ENCODE data around the gene ENHO.

The ENHO gene

DNA sequence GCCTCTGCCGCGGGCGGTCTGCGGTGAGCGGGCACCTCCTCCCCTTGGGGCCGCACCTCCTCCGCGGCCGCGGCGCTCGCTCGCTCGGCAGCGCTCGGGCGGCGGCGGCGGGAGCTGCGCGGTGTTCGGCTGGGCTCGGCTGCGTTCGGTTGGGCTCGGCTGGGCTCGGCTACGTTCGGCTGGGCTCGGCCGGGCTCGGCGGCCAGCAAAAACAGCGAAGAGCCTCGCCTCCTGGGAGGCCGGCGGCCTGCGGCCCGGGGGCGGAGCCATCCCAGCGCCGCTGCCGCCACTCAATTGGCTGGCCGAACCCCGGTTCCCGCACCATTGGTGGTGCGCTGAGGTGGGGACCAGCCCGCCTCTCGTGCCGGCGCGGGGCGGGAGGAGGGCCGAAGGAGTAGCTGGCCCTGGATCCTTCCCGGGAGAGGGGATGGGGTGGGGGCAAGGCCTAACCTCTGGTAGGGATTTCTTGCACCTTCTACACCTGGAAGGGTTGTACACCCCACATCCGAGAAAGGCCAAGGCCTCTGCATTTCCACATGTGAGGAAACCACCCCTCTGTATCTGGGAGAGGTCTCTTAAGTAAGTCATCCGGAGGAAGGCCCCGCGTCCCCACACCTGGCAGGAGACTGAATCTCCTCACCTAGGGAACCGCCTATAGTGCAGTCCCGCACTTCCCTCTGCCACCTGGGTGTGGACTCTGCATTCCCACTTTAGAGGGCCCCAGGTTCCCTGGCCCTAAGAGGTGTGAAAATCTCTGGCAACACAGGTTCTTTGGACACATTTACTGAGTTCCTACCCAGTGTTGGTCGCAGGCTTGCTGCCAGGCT, at the start of gene ENHO:
Gene ENHO, minus strand, starts transcription at position 20 of the 827 bp plus-strand sequence. CDS start 1,295 bp downstream, outside the sequence.
- no peak for DNase-seq (ENCODE audit: low read depth, low spot score)

GRCh38 chr9:34572092-34572491, 49.3 kb upstream of the ENHO start:
- no peak for DNase-seq (ENCODE audit: low read depth, low spot score)

GRCh38 chr9:34571481-34571810, 48.7 kb upstream of the ENHO start:
- no peak for DNase-seq (ENCODE audit: low read depth, low spot score)

DNA sequence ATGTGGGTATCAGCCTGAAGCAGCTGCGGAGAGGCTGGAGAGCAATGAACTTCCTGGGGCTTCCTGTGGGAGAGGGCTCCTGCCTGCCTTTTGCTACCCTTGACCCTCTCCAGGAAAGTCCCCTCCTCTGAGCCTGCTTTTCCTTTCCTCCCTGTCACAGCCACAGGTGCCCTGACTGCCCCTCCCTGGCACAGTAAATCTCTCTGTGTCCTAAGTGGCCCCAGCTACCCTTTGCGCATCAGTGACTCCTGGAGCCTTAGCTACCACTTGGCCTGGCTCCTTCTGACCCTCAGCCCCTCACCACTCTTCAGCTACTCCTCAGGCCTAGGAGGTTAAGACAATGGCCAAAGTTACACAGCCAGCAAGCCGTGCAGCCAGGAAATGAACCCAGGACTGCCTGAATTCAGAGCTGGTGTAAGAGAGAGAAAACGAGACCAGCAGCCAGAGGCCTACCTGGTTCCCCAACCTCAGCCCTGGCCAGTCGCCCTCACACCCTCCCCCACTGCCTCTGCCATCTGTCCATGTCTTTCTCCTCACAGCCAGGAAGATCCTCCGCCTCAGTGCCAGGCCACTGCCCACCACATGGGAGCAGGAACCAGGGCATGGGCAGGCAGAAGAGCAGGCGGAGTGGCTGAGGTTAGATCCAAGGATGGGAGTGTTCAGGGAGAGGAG, 48.2 kb upstream of the ENHO start:
- DNase-seq (ENCODE audit: low read depth, low spot score): no peak

DNA sequence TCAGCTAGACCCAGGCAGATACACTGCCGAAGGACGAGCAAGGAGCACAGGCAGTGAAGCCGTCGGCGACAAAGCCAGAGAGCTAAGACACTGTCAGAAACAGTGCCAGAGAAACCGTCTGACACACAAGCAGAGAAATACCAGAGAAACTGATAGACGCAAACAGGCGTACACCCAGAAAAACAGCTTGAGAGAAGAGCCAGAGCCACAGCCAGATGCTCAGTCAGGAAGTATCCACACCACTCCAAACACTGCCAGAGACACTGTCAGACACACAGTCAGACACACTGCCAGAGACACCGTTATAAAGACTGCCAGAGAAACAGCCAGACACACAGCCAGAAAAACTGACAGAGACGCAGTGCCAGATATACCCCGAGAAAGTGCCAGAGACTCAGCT, 47.6 kb upstream of the ENHO start:
- no peak for DNase-seq (ENCODE audit: low read depth, low spot score)

- DNase-seq (ENCODE audit: low read depth, low spot score): no peak
These were observed 46.0 kb upstream of the ENHO start for GRCh38 chr9:34568774-34569173.

DNA sequence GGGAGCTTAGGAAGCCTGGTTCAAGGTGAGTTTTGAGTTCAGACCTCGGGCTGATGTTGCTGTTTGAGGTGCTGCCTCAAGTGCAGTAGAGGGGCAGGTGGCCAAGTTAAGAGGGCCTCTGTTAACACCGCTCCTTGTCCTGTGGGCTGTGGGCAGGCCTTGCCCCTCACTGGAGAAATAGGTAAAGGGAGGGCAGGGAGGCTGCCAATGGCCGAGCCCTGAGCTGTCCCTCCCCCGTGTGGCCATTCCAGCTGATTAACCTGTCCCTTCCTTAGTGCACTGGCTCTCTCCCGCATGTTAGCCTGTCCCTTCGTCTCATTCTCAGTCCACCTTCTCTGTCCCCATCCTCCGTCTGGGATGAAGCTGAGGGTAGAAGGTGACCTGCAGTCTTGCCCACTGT, 45.3 kb upstream of the ENHO start:
- no peak for DNase-seq (ENCODE audit: low read depth, low spot score)

GRCh38 chr9:34566972-34567371, 44.2 kb upstream of the ENHO start:
- no peak for DNase-seq (ENCODE audit: low read depth, low spot score)

DNA sequence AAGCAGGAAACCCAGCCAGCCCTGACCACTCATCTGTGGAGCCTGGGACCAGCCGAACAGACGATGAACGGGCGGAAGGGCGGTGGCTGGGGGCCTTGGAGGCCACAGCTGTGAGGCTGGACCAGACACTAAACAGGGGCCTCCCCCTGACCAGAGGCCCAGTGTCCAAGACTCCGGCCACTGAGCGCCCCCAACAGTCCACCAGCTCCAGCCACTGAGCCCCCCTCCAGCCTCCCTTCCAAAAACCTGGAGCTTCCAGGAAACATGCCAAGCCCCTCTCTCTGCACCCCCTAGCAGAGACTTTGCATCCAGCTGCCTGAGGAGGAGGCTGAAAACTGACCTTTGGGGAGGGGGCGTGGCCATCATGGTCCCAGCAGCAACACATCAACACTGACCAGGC, 43.5 kb upstream of the ENHO start:
- DNase-seq (ENCODE audit: low read depth, low spot score): no peak

DNA sequence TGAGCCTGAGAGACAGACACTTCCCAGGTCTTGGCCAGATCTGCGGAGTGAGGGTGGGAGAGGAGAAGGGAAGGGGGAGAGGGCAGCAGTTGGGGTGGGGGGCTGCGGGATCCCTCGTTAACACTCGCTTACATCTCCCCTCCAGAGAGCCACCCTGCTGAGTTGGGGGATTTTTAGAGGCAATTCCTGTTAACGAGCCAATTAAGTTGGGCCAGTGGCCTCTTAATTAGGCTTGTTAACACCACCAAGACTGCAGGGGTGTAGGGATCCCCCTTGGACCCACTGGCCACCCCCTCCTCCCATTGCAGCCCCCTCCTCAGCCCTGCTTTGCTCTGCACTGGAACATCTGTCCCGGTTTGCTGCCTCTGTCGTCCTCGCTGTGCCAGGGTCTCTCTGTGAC, 43.1 kb upstream of the ENHO start:
- no peak for DNase-seq (ENCODE audit: low read depth, low spot score)

DNA sequence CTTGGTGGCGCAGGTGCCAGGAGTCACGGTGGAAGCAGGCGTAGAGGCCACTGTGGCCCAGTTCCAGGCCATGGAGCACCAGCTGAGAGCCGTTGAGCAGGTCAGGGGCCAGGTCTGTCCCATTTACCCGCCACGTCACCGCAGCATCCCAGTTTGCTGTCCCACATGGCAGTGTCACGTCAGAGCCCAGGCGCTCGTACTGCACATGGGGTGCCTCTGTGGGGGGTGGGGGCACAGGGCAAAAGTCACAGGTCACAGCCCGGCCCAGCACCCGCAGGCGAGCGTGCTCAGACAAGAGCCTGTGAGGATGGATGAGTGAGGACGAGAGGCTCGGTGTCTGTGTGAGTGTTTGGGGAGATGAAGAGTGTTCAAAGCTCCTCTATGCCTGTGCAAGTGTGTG, 41.8 kb upstream of the ENHO start:
- DNase-seq (ENCODE audit: low read depth, low spot score): no peak

DNA sequence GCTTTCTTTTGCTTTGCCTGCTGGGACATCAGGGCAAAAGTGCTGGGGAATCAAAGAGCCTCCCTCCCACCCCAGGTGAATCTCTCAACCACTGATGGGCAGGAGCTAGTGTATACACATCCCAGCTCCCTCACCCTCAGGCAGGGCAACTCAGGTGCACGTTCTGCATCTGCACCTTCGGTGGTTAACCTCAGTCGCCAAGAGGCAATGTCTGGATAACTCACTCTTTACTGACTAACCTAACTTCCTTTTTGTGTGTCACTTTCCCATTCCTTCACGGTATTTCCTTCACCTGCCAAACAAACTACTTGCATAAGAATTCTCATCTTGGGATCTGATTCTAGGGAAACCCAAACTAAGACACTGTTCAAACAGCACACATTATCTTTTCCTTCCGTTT, 40.5 kb upstream of the ENHO start:
- no peak for DNase-seq (ENCODE audit: low read depth, low spot score)

DNA sequence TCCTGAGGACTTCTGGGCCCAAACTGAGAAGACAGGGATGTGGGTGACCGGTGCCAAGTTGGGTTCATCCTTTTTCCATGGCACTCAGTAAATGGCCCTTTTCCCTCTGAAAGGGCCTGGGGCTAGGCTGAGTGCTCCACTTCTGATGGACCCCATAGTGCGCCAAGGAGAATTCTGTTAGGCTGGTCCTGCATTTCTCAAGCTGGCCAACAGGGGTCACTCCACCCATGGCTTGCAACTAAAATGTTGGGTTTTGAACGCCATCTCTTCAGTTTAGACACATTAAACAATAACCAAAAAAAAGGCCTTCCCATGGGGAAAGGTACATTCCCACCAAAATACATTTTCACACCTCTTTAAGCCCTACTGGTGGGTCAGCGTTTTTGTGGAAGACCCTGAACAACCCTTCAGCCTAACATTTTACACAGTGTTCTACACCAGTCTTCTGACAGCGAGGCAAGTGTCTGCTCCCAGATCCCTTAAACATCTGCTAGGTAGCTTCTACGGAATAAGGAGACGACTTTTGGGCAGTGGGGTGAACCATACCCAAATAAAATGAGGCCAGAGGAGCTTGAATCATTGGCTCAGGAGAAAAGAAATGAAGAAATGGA, 39.5 kb upstream of the ENHO start:
- DNase-seq (ENCODE audit: low read depth, low spot score): no peak

GRCh38 chr9:34560599-34561214, 37.9 kb upstream of the ENHO start:
- no peak for DNase-seq (ENCODE audit: low read depth, low spot score)

DNA sequence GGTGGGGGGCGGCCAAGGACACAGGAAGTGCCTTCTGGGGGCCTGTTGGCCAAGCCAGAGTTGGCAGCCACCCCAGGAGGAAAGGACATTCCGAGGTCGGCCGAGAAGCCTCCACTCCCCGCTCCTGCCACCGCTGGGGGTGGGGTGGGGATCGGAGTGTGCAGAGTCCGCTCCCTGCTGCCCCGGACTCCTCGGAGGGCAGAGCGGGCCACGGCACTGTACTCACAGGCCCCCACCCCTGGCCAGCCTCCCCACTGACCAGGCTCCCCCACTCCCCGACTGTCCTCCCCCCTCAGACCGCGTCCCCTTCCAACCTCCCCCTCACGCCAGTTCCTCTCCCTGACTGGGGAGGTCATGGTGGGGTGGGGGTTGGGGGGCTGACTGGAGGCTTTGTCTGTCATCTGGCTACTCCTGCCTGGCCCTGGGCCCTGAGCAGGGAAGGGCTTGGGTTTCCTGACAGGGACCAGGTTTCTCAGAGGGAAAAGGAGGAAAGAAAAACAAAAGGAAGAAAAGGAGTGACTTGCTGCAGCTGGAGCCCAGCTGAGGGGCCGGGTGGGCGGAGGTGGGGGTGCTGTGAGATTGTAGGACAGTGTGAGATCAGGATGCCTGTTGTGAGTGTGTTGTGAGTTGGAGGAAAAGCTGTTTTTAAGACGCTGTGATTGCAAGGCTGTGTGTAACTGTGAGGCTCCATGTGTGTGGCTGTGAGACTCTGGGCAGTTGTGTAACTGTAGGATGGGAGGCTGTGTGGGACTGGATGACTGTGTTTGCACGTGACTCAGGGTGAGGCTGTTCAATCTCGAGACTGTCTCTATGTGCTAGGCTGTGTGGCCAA, 37.0 kb upstream of the ENHO start:
- no peak for DNase-seq (ENCODE audit: low read depth, low spot score)

GRCh38 chr9:34558919-34559623, 36.3 kb upstream of the ENHO start:
- DNase-seq (ENCODE audit: low read depth, low spot score): no peak

GRCh38 chr9:34558364-34558763, 35.6 kb upstream of the ENHO start:
- no peak for DNase-seq (ENCODE audit: low read depth, low spot score)

DNA sequence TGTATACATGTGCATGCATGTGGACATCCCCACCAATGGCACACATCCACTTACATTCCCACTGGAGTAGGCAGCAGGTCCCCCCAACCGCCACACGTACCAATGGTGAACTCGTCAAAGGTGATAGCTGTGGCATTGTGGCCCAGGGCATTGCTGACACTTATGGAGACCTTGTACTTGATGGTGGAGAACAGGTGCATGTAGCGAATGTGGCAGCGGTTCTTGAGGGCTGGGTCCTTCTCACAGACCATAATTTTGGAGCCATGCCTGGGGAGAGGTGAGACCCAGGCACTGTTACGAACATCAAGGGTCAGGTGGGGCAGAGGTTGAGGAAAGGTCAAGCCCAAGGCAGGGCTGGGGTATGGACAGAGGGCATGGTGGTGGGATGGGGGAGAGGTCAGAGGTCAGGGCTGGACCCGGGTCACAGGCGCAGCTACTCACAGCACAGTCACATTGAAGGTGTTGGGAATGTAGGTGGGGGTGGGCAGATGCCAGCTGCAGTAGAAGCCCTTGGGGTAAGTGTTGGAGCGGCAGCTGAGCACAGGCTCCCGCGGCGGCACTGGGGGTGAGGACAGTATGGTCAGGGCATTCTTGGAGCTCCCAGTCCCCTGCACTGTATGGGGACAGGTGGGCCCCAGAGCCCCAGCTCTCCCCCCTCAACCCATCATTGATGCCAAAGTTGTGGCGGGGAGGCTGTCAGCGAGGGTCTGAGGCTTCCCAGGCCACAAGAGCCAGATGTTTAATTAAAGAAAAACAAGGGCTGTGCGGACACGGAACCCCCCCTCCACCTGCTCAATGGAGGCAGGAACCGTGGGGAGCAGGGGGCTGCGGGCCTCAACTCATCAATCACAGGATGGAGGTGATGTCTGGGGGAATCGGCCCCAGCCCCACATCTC, 34.9 kb upstream of the ENHO start:
- DNase-seq (ENCODE audit: low read depth, low spot score): no peak

DNA sequence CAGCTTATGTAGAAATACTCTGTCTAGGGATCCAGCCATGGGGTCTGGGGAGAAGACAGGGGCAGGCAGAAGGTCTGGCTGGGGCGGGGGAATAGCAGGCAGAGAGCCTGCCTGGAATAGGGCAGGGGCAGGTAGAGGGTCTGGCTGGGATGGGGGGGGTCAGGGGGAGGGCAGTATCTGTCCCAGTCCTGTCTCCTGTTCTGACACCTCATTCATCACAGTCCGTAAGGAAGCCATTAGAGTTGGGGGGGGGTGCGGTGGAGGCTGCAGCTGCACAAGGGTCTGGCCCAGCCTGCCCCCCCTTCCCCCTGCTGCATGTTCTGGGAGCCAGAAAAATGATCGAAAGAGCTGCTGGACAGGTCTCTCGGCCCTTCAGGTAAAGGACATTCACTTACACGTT, 34.2 kb upstream of the ENHO start:
- DNase-seq (ENCODE audit: low read depth, low spot score): no peak

GRCh38 chr9:34555936-34556525, 33.2 kb upstream of the ENHO start:
- DNase-seq (ENCODE audit: low read depth, low spot score): no peak

All from iPS DF 19.7 (cell line).